Posterior cingulate gyrus (tissue), 11 donors: ENCODE results near the gene PBX2.
"Not testable (repeated sequence)": the region's sequence is repeated elsewhere in the genome, so short reads cannot be mapped to it uniquely, and the experiment has no call there.

Experiments used
- DNase-seq, 10 donors: peaks; one replicate each; pipeline versions ENCODE4 v3.0.0 to v3.0.0-alpha.2; 2020 to 2021; ENCODE audit warnings: mixed read lengths in 3 of 10
- intact Hi-C: fragments of 100-400 bp; cut with DNase I; formaldehyde crosslinking; loops from one replicate; pipeline ENCODE4 v1.15.1; 2023

Gene PBX2

GRCh38 chr6:32153564-32154513 is 36.2 kb downstream of the PBX2 start, which contains the start of gene PPT2:
Gene PPT2, plus strand, starts transcription at chr6:32154141. Its CDS starts 454 bp downstream, at chr6:32154595.
- intact Hi-C loops: loop anchor here (1.0 to 5.0 kb wide), 3 partner anchors 24 to 41 kb away; partner anchors contain the start of gene FKBPL
- DNase-seq: peak; percentile 81 to 98 (median 90)

- peak in 3 of 10 donors; percentile 32 to 86 (median 83) for DNase-seq
- intact Hi-C loops: loop anchor here (2.0 to 5.0 kb wide), 2 partner anchors 36 to 42 kb away; no protein-coding TSS in a partner anchor
These were observed 37.0 kb downstream of the PBX2 start for GRCh38 chr6:32152769-32153563.

GRCh38 chr6:32151863-32152768 is 37.9 kb downstream of the PBX2 start, which contains the start of gene PRRT1:
Gene PRRT1, minus strand, starts transcription at chr6:32151939. Its CDS starts 112 bp downstream, at chr6:32151827.
- intact Hi-C loops: loop anchor here (2.0 to 5.0 kb wide), 2 partner anchors 35 to 43 kb away; no protein-coding TSS in a partner anchor
- peak in 4 of 10 donors; percentile 29 to 86 (median 64) for DNase-seq

GRCh38 chr6:32151181-32151862 is 38.7 kb downstream of the PBX2 start:
- intact Hi-C loops: loop anchor here (5.0 kb wide), 1 partner anchor 34 kb away; no protein-coding TSS in a partner anchor
- DNase-seq: peak in 1 of 10 donors; percentile 49

- DNase-seq: peak in 2 of 10 donors; percentile 59 to 83
- intact Hi-C loops: loop anchor here (5.0 kb wide), 1 partner anchor 33 kb away; no protein-coding TSS in a partner anchor
These were observed 39.8 kb downstream of the PBX2 start for GRCh38 chr6:32149932-32150870.

GRCh38 chr6:32149092-32149755 is 40.8 kb downstream of the PBX2 start:
- intact Hi-C loops: no loop called here
- peak in 1 of 10 donors; percentile 76 for DNase-seq

GRCh38 chr6:32148289-32149091 is 41.5 kb downstream of the PBX2 start:
- intact Hi-C loops: no loop called here
- DNase-seq: peak in 4 of 10 donors; percentile 49 to 91 (median 83)

GRCh38 chr6:32147401-32148132 is 42.4 kb downstream of the PBX2 start:
- intact Hi-C loops: no loop called here
- peak in 2 of 10 donors; percentile 31 to 55 for DNase-seq

- DNase-seq: no peak
- intact Hi-C loops: no loop called here
These were observed 43.3 kb downstream of the PBX2 start for GRCh38 chr6:32146687-32147086.

- DNase-seq: no peak
These were observed 43.7 kb downstream of the PBX2 start for GRCh38 chr6:32146287-32146686.

GRCh38 chr6:32144238-32144637 is 45.8 kb downstream of the PBX2 start:
- DNase-seq: peak in 1 of 10 donors; percentile 22
- intact Hi-C loops: not testable (repeated sequence)

More at GRCh38 chr6:32146287-32146686, 43.7 kb downstream of the PBX2 start:
- intact Hi-C loops: no loop called here

GRCh38 chr6:32140420-32141046 is 49.5 kb downstream of the PBX2 start:
- intact Hi-C loops: no loop called here
- DNase-seq: peak in 1 of 10 donors; percentile 12

GRCh38 chr6:32139590-32139989 is 50.4 kb downstream of the PBX2 start:
- intact Hi-C loops: no loop called here
- DNase-seq: no peak

- DNase-seq: no peak
- intact Hi-C loops: no loop called here
These were observed 52.5 kb downstream of the PBX2 start for GRCh38 chr6:32137454-32137853.
